ENCODE data around the gene FOXC1. TPM values are rescaled to one million over a fixed set of nuclear protein-coding genes. Genes with fewer than 3 reads are reported as not detected.

FOXC1 gene
- total RNA-seq, 1 experiment from 2014 or later: not detected

DNA sequence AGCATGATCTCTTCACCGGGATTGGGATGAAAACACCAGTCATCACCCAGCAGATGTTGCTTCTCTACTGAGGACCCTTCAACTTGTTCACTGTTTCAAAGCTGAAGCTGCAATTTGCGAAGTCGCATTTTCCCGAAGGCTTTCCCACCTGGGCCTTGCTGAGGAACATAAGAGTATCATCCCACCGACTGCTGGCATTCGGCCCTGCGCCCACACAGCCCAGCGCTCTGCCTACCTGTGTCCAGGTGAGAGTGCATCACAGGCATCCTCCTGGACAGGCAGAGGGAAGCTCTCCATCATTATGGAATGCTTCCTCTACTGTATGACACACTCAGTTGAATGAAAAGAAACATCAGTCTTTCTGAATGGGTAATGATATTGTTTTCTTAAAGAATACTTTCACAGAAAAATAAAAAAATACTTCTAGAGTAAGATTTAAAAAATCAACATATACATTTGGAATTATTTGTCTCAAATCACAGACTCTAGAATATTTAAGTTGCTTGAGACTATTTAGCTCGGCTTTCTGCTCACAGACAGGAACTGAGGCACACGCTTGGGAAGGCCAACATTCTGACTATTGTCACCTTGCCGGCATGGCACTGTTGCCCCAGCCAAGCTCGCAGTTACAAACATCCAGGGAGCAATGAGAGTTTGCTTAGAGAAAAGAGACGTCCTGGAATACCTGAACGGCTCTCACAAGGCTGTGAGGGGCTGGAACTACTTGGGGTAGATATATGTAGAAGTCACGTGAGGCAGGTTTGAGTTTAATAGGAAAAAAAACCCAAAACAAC is 48.7 kb downstream of the FOXC1 start:
- no CpG with 5 or more reads among the region's 15 CpGs for WGBS (ENCODE audit: extremely low coverage, insufficient read length, low lambda C conversion rate)
- TF ChIP-seq, protein P1, sequence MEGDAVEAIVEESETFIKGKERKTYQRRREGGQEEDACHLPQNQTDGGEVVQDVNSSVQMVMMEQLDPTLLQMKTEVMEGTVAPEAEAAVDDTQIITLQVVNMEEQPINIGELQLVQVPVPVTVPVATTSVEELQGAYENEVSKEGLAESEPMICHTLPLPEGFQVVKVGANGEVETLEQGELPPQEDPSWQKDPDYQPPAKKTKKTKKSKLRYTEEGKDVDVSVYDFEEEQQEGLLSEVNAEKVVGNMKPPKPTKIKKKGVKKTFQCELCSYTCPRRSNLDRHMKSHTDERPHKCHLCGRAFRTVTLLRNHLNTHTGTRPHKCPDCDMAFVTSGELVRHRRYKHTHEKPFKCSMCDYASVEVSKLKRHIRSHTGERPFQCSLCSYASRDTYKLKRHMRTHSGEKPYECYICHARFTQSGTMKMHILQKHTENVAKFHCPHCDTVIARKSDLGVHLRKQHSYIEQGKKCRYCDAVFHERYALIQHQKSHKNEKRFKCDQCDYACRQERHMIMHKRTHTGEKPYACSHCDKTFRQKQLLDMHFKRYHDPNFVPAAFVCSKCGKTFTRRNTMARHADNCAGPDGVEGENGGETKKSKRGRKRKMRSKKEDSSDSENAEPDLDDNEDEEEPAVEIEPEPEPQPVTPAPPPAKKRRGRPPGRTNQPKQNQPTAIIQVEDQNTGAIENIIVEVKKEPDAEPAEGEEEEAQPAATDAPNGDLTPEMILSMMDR (conservative IDR thresholded peaks at IDR 0.05): no peak
- H2BK12ac ChIP-seq (ENCODE audit: insufficient read length, low read depth, low read length): no peak overlapping the region
- H3K56ac ChIP-seq (ENCODE audit: insufficient read length, low read depth, low read length): no peak overlapping the region
- H3K9ac ChIP-seq (ENCODE audit: extremely low read depth, insufficient read length, low read length): no peak overlapping the region
- no peak overlapping the region for H4K91ac ChIP-seq (ENCODE audit: insufficient read length, low read depth, low read length)
- Mint-ChIP-seq H3K36me3 (ENCODE audit: insufficient read depth in 1 of 3, low read depth in 3 of 3) (no peaks in the 10 kb centered on the region; a peak in 1 of 7 replicates), H3K27ac (peak overlapping the region in 1 of 3 experiments; percentile 48; a peak in 1 of 7 replicates), H3K9me3 (no peaks in the 10 kb centered on the region; a peak in 1 of 5 replicates), H3K4me1 (no peaks in the 10 kb centered on the region), H3K4me3 (no peak overlapping the region), H3K27me3 (ENCODE audit: low read depth) (peaks cover 1% of the 10 kb centered on the region; the same call in 1 of the 2 replicates)
- no peak for DNase-seq
- H3K14ac ChIP-seq (ENCODE audit: insufficient read depth, low read length): no peak overlapping the region
- H4K20me1 ChIP-seq (ENCODE audit: control insufficient read depth, insufficient read depth, insufficient read length): no peaks in the 10 kb centered on the region
- no peak overlapping the region for H3T11ph ChIP-seq (ENCODE audit: low read length)
- H2BK20ac ChIP-seq (ENCODE audit: low read depth, low read length, poor library complexity, severe bottlenecking): no peak overlapping the region
- no peak overlapping the region for H2AK5ac ChIP-seq (ENCODE audit: insufficient read length, low read length)
- no peak overlapping the region for H2BK120ac ChIP-seq (ENCODE audit: low read depth, low read length, poor library complexity, severe bottlenecking)
- H3K4me1 ChIP-seq (ENCODE audit: insufficient read depth, low read length): no peaks in the 10 kb centered on the region; the same call in 1 of the 2 replicates
- no peak overlapping the region for H3K4me2 ChIP-seq (ENCODE audit: insufficient read depth, insufficient read length, low read length)
- H2BK5ac ChIP-seq (ENCODE audit: insufficient read length, low read length): no peak overlapping the region
- H3K18ac ChIP-seq (ENCODE audit: insufficient read length, low read depth, low read length): no peak overlapping the region
- H3K79me2 ChIP-seq (ENCODE audit: insufficient read depth, low read length): no peaks in the 10 kb centered on the region; the same call in 1 of the 2 replicates
- H3K27ac ChIP-seq (ENCODE audit: insufficient read length, low read depth, low read length): no peak overlapping the region
- no peaks in the 10 kb centered on the region for H3K79me1 ChIP-seq (ENCODE audit: insufficient read depth, low read depth, low read length, poor library complexity, severe bottlenecking)
- no peaks in the 10 kb centered on the region for H3K23me2 ChIP-seq (ENCODE audit: insufficient read length, low read depth, low read length, poor library complexity, severe bottlenecking)
- no peak overlapping the region for H3K23ac ChIP-seq (ENCODE audit: insufficient read length, low read depth, low read length)
- H2BK15ac ChIP-seq (ENCODE audit: low read depth, low read length): no peak overlapping the region; the same call in 1 of the 2 replicates
- H3K4ac ChIP-seq (ENCODE audit: low read depth, low read length): no peak overlapping the region
- no peaks in the 10 kb centered on the region for H3K9me3 ChIP-seq (ENCODE audit: control insufficient read depth, low read depth, low read length)
- no peak overlapping the region for H4K8ac ChIP-seq (replicated peaks; ENCODE audit: insufficient read length, low read depth, low read length)
- no peak overlapping the region for H4K5ac ChIP-seq (ENCODE audit: insufficient read length, low read depth, low read length)
- no peaks in the 10 kb centered on the region for H3K27me3 ChIP-seq (ENCODE audit: insufficient read depth, low read length)
- H2AFZ ChIP-seq (ENCODE audit: low read length): no peak overlapping the region

All from H9 (cell line).